Uterus (tissue), 4 donors: Measurements from ENCODE around the gene SLC17A9. TPM values are rescaled to one million over a fixed set of nuclear protein-coding genes. Genes with fewer than 3 reads are reported as not detected.

Source experiments
- DNase-seq, 2 donors: peaks; one replicate each; pipeline ENCODE4 v3.0.0-alpha.2; 2019 to 2020
- H3K27ac ChIP-seq, 2 donors: fragments of 200-600 bp; sonication (generic); 1 replicate in 1 of 2; 2 replicates in 1 of 2; pipeline ENCODE4 v1.5.1; 2016 to 2018
- H3K27me3 ChIP-seq, 2 donors: fragments of 200-600 bp; sonication (generic); one replicate each; pipeline ENCODE4 v1.5.1; 2018 to 2019; ENCODE audit warnings: control low read depth in 1 of 2
- H3K36me3 ChIP-seq, 2 donors: fragments of 200-600 bp; sonication (generic); one replicate each; pipeline ENCODE4 v1.5.1; 2019; ENCODE audit warnings: control low read depth in 1 of 2
- H3K4me1 ChIP-seq, 2 donors: fragments of 200-600 bp; sonication (generic); one replicate each; pipeline ENCODE4 v1.5.1; 2018 to 2019; ENCODE audit warnings: control low read depth in 1 of 2
- H3K4me3 ChIP-seq, 2 donors: fragments of 200-600 bp; sonication (generic); 1 replicate in 1 of 2; 2 replicates in 1 of 2; pipeline ENCODE4 v1.5.1; 2018 to 2019; ENCODE audit warnings: mild to moderate bottlenecking in 1 of 2
- H3K9me3 ChIP-seq, 2 donors: fragments of 200-600 bp; sonication (generic); one replicate each; pipeline ENCODE4 v1.5.1; 2019; ENCODE audit warnings: control low read depth in 1 of 2
- CTCF ChIP-seq, 4 experiments: fragments of 200-600 bp in 2 of 4; fragments of 450-650 bp in 2 of 4; sonication (generic) in 2 of 4; IDR thresholded peaks; one replicate each; pipeline ENCODE4 v1.5.1; 2016 to 2019; ENCODE audit warnings: antibody characterized with exemption in 4 of 4, mild to moderate bottlenecking in 2 of 4, moderate library complexity in 1 of 4
- POLR2A ChIP-seq, 2 donors: fragments of 450-650 bp; IDR thresholded peaks; one replicate each; pipeline ENCODE4 v1.6.1; 2016; ENCODE audit warnings: antibody characterized with exemption in 2 of 2, mild to moderate bottlenecking in 1 of 2, moderate library complexity in 1 of 2
- intact Hi-C: fragments of 100-400 bp; cut with DNase I; formaldehyde crosslinking; loops from one replicate; pipeline ENCODE4 v1.15.1; 2023; ENCODE audit warnings: low total_unique reads
- total RNA-seq, 4 donors: library from RNA; depleted of rRNA in 3 of 4; stranded (reverse); fragments of >200 nt in 3 of 4; gene quantifications; one replicate each; pipeline versions ENCODE4 v1.1.0 to v1.2.4, GENCODE V29; 2014 to 2023
- donor health status: DM: yes; HTN: yes; CAD: no.

SLC17A9 gene
- total RNA-seq, 4 donors from 2014 or later = 0.26 to 5.4 (median 1.6) TPM; not detected in 1

- peaks cover 0 to 41% of the 10 kb centered on the region in 2 donors for H3K27me3 ChIP-seq
- TF ChIP-seq CTCF (IDR thresholded peaks at IDR 0.05) (no peak), POLR2A (IDR thresholded peaks at IDR 0.05) (no peak)
- intact Hi-C loops = no loop called here
- DNase-seq = no peak
- H3K4me3 ChIP-seq = no peak overlapping the region
- H3K9me3 ChIP-seq = no peaks in the 10 kb centered on the region
- H3K27ac ChIP-seq = no peak overlapping the region
- H3K4me1 ChIP-seq = no peaks in the 10 kb centered on the region
- H3K36me3 ChIP-seq = no peaks in the 10 kb centered on the region
Observed at GRCh38 chr20:62999580-62999979, 47.1 kb downstream of the SLC17A9 start.

DNA sequence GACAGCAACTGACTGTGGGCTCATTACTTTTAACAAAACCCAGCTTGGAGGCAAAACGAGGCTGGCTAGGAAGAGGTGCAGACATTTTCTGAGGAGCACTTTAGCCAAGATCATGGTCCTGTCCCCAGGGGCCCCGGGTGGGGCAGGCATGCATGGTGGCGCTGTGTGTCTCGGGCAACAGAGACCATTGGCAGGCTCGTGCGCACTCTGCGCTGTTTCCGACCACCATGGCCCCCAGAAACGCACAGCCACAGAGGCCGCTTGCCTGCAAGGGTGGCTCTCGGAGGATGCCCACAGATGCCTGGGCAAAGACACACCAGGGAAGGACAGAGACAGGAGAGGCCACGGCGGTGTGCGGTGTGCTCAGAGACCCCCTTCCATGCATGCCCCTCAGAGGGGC is 47.5 kb downstream of the SLC17A9 start:
- Histone ChIP-seq H3K4me3 (no peak overlapping the region), H3K4me1 (no peaks in the 10 kb centered on the region), H3K36me3 (no peaks in the 10 kb centered on the region), H3K27me3 (peaks cover under 1 to 46% of the 10 kb centered on the region in 2 donors), H3K9me3 (no peaks in the 10 kb centered on the region), H3K27ac (no peak overlapping the region)
- DNase-seq = no peak
- no peak for TF ChIP-seq POLR2A (IDR thresholded peaks at IDR 0.05)
- TF ChIP-seq CTCF (IDR thresholded peaks at IDR 0.05) = no peak
- intact Hi-C loops = no loop called here

- no peak overlapping the region for H3K4me3 ChIP-seq
- H3K4me1 ChIP-seq = no peaks in the 10 kb centered on the region
- intact Hi-C loops = no loop called here
- TF ChIP-seq POLR2A (IDR thresholded peaks at IDR 0.05) (no peak), CTCF (IDR thresholded peaks at IDR 0.05) (no peak)
- no peak overlapping the region for H3K27ac ChIP-seq
- no peak for DNase-seq
- H3K27me3 ChIP-seq = peaks cover 9 to 55% of the 10 kb centered on the region in 2 donors
- no peaks in the 10 kb centered on the region for H3K9me3 ChIP-seq
- no peaks in the 10 kb centered on the region for H3K36me3 ChIP-seq
Observed at GRCh38 chr20:63000958-63001357, 48.4 kb downstream of the SLC17A9 start.

DNA sequence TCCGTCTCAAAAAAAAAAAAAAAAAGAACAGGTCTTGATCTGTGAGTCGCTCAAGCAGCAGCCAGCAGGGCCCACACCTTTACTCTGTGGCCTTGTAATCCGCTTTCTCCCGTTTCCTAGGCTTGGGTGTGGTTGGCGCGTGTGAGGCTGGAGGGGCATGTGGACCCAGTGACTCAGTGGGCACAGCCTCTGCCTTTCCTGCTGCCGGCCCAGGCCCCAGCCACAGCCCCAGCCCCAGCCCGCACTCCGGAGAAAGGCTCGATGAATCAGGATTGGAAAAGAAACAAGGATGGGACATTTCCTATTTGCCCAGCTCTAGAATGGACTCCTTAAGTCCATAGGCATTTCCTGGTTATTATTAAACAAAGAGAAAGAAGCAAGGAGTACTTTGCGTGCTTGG is 50.0 kb downstream of the SLC17A9 start:
- no peak overlapping the region for H3K27ac ChIP-seq
- intact Hi-C loops = no loop called here
- TF ChIP-seq POLR2A (IDR thresholded peaks at IDR 0.05) (no peak), CTCF (IDR thresholded peaks at IDR 0.05) (no peak)
- peaks cover 11 to 56% of the 10 kb centered on the region in 2 donors for H3K27me3 ChIP-seq
- H3K36me3 ChIP-seq = no peaks in the 10 kb centered on the region
- no peak for DNase-seq
- H3K4me3 ChIP-seq = no peak overlapping the region
- no peaks in the 10 kb centered on the region for H3K9me3 ChIP-seq
- peaks cover 0 to 13% of the 10 kb centered on the region in 2 donors for H3K4me1 ChIP-seq

DNA sequence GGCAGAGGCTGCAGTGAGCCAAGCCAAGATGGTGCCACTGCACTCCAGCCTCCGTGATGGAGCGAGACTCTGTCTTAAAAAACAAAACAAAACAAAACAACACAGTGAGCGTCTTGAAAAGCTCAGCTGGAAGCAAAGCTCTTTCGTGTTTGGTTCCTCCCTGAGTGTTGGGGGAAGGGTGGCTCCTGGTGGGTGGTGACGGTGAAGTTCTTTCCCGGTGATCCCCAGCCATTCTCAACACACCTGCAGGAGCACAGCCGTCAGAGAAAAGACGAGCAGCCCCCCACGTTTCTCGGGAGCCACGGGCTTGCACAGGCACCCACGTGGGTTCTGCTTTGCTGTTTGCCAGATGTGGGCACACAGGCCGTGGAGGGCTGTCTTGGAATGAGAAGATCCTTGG is 51.0 kb downstream of the SLC17A9 start:
- no peak for DNase-seq
- TF ChIP-seq POLR2A (IDR thresholded peaks at IDR 0.05) = no peak
- no peak for TF ChIP-seq CTCF (IDR thresholded peaks at IDR 0.05)
- H3K27me3 ChIP-seq = peaks cover 14 to 63% of the 10 kb centered on the region in 2 donors
- no peak overlapping the region for H3K27ac ChIP-seq
- intact Hi-C loops = no loop called here
- no peaks in the 10 kb centered on the region for H3K9me3 ChIP-seq
- H3K4me3 ChIP-seq = no peak overlapping the region
- H3K4me1 ChIP-seq = peaks cover 0 to 13% of the 10 kb centered on the region in 2 donors
- no peaks in the 10 kb centered on the region for H3K36me3 ChIP-seq
